HG02885 (cell line): ENCODE data around the gene CFAP43.
"Not testable (repeated sequence)": the region's sequence is repeated elsewhere in the genome, so short reads cannot be mapped to it uniquely, and the experiment has no call there.

Experiments
- ATAC-seq: cut with Tn5 transposase; IDR thresholded peaks from one replicate; pipeline ENCODE4 v1.9.1; 2021; ENCODE audit warnings: mild to moderate bottlenecking; ENCODE audit not compliant: unreplicated experiment, poor library complexity

The CFAP43 gene

GRCh38 chr10:104230490-104230889 lies 1.7 kb downstream of the CFAP43 start:
- no peak for ATAC-seq

- no peak for ATAC-seq
These were observed 8.9 kb downstream of the CFAP43 start for GRCh38 chr10:104223304-104223703.

- ATAC-seq: no peak
These were observed 11.6 kb downstream of the CFAP43 start for GRCh38 chr10:104220522-104220921.

- no peak for ATAC-seq
These were observed 13.4 kb downstream of the CFAP43 start for GRCh38 chr10:104218751-104219150.

GRCh38 chr10:104216631-104217030 lies 15.5 kb downstream of the CFAP43 start:
- ATAC-seq: no peak

GRCh38 chr10:104209575-104210198 lies 22.5 kb downstream of the CFAP43 start:
- ATAC-seq: no peak

GRCh38 chr10:104208730-104209129 lies 23.4 kb downstream of the CFAP43 start:
- ATAC-seq: no peak

- no peak for ATAC-seq
These were observed 29.9 kb downstream of the CFAP43 start for GRCh38 chr10:104202231-104202630.

GRCh38 chr10:104201636-104202035 lies 30.5 kb downstream of the CFAP43 start:
- ATAC-seq: no peak

- no peak for ATAC-seq
These were observed 32.6 kb downstream of the CFAP43 start for GRCh38 chr10:104199567-104199966.

- no peak for ATAC-seq
These were observed 34.8 kb downstream of the CFAP43 start for GRCh38 chr10:104197364-104197763.

GRCh38 chr10:104195706-104196105 lies 36.5 kb downstream of the CFAP43 start:
- ATAC-seq: no peak

- ATAC-seq: no peak
These were observed 38.4 kb downstream of the CFAP43 start for GRCh38 chr10:104193787-104194186.

GRCh38 chr10:104190695-104191094 lies 41.5 kb downstream of the CFAP43 start:
- no peak for ATAC-seq

- ATAC-seq: no peak
These were observed 48.5 kb downstream of the CFAP43 start for GRCh38 chr10:104183682-104184081.

- not testable (repeated sequence) for ATAC-seq
These were observed 58.0 kb downstream of the CFAP43 start for GRCh38 chr10:104174136-104174535.

- no peak for ATAC-seq
These were observed 61.4 kb downstream of the CFAP43 start for GRCh38 chr10:104170610-104171254.

GRCh38 chr10:104155591-104155990 lies 76.6 kb downstream of the CFAP43 start:
- no peak for ATAC-seq

- no peak for ATAC-seq
These were observed 80.4 kb downstream of the CFAP43 start for GRCh38 chr10:104151737-104152136.

- ATAC-seq: no peak
These were observed 82.0 kb downstream of the CFAP43 start for GRCh38 chr10:104150139-104150538.

- ATAC-seq: no peak
These were observed 85.3 kb downstream of the CFAP43 start for GRCh38 chr10:104146882-104147281.

GRCh38 chr10:104144931-104145330 lies 87.2 kb downstream of the CFAP43 start:
- no peak for ATAC-seq
